ENCODE results near the gene SFXN5.

DNA sequence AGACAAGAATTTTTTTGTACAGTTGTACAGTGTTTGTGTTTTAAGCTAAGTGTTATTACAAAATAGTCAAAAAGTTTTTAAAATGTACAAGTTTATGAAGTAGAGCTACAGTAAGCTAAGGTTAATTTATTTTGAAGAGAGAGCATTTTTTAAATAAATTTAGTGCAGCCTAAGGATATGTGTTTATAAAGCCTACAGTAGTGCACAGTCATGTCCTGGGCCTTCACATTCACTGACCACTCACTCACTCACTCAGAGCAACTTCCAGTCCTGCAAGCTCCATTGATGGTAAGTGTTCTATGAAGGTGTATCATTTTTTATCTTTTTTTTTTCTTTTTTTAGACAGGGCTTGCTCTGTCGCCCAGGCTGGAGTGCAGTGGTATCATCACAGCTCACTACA, 44.2 kb downstream of the SFXN5 start:
- TF ChIP-seq, protein P1, sequence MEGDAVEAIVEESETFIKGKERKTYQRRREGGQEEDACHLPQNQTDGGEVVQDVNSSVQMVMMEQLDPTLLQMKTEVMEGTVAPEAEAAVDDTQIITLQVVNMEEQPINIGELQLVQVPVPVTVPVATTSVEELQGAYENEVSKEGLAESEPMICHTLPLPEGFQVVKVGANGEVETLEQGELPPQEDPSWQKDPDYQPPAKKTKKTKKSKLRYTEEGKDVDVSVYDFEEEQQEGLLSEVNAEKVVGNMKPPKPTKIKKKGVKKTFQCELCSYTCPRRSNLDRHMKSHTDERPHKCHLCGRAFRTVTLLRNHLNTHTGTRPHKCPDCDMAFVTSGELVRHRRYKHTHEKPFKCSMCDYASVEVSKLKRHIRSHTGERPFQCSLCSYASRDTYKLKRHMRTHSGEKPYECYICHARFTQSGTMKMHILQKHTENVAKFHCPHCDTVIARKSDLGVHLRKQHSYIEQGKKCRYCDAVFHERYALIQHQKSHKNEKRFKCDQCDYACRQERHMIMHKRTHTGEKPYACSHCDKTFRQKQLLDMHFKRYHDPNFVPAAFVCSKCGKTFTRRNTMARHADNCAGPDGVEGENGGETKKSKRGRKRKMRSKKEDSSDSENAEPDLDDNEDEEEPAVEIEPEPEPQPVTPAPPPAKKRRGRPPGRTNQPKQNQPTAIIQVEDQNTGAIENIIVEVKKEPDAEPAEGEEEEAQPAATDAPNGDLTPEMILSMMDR (IDR thresholded peaks at IDR 0.05): no peak
- TF ChIP-seq, protein P2, sequence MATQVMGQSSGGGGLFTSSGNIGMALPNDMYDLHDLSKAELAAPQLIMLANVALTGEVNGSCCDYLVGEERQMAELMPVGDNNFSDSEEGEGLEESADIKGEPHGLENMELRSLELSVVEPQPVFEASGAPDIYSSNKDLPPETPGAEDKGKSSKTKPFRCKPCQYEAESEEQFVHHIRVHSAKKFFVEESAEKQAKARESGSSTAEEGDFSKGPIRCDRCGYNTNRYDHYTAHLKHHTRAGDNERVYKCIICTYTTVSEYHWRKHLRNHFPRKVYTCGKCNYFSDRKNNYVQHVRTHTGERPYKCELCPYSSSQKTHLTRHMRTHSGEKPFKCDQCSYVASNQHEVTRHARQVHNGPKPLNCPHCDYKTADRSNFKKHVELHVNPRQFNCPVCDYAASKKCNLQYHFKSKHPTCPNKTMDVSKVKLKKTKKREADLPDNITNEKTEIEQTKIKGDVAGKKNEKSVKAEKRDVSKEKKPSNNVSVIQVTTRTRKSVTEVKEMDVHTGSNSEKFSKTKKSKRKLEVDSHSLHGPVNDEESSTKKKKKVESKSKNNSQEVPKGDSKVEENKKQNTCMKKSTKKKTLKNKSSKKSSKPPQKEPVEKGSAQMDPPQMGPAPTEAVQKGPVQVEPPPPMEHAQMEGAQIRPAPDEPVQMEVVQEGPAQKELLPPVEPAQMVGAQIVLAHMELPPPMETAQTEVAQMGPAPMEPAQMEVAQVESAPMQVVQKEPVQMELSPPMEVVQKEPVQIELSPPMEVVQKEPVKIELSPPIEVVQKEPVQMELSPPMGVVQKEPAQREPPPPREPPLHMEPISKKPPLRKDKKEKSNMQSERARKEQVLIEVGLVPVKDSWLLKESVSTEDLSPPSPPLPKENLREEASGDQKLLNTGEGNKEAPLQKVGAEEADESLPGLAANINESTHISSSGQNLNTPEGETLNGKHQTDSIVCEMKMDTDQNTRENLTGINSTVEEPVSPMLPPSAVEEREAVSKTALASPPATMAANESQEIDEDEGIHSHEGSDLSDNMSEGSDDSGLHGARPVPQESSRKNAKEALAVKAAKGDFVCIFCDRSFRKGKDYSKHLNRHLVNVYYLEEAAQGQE (IDR thresholded peaks at IDR 0.05; ENCODE audit: insufficient read depth in 1 of 2, low read depth in 2 of 2, low read length in 1 of 2): no peak
- TF ChIP-seq POLR2AphosphoS5 (IDR thresholded peaks at IDR 0.05; ENCODE audit: low read depth, low read length) (no peak), TCF7L2 (IDR thresholded peaks at IDR 0.05; ENCODE audit: low read depth, low read length) (no peak)

All from Panc1 (cell line).